ENCODE measurements around the gene NDUFV3. TPM values are rescaled to one million over a fixed set of nuclear protein-coding genes. Genes with fewer than 3 reads are reported as not detected.
"Not testable (repeated sequence)": the region's sequence is repeated elsewhere in the genome, so short reads cannot be mapped to it uniquely, and the experiment has no call there.

NDUFV3 gene
- 10 to 100 TPM in 1 of 3 donors, 1 to 10 TPM in 2; 7.1 to 22.1 (median 9.5) TPM for polyA plus RNA-seq

DNA sequence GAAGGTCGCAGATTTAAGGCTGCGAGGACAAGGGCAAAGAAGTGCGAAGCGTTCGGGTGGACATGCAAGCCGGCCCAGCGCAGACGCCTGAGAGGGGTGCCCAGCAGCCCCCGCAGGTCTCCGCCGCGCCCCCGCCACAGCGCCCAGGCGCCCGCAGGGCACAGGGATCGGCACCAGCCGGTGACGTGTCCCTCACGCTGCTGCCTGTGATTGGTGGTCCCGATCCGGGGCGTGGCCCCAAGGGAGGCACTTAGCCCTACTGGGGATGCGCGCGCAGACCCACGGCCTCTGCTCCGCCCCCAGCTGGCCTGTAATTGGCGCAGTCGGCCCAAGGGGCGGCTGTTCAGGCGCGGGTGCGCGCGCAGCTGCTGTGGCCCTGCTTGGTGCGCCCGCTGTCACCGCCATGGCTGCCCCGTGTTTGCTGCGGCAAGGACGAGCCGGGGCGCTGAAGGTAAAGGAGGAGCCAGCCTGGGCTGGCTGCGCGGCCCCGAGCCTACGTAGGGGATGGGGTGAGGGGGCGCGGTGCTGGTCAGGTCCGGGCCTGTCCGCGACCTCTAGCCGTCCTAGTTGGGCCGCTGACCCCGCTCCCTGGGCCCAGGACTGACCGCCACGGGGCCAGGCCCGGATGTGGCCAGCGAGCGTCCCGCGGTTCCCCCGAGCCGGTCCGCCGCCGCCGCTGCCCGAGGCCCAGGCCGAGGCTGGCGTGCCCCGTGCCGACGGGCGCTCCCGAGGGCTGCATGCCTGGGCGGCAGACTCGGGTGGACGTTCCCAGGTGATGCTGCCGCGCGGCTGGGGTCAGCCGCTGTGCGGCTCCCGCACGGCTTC is at the start of gene NDUFV3:
TSS of gene NDUFV3 (plus strand) at position 379 of the 825 bp plus-strand sequence. CDS start at position 404, 25 bp downstream.
- peak within 1 kb of the TSS; percentile 85 to 94 (median 89) for H3K4me3 Mint-ChIP-seq
- H3K27me3 Mint-ChIP-seq (ENCODE audit: low read depth in 3 of 3), result peaks cover 4 to 8% (median 7%) of the 10 kb centered on the region in 3 donors
- peaks cover 12 to 18% of the 10 kb centered on the region in 2 donors for H3K4me1 Mint-ChIP-seq
- peak; percentile 98 to 99 (median 99) for DNase-seq
- H3K27ac Mint-ChIP-seq, result peak within 1 kb of the TSS; percentile 90 to 99 (median 96)
- no peaks in the 10 kb centered on the region for H3K9me3 Mint-ChIP-seq
- H3K36me3 Mint-ChIP-seq, result peaks cover 0 to 4% (median 2%) of the 10 kb centered on the region in 3 donors

DNA sequence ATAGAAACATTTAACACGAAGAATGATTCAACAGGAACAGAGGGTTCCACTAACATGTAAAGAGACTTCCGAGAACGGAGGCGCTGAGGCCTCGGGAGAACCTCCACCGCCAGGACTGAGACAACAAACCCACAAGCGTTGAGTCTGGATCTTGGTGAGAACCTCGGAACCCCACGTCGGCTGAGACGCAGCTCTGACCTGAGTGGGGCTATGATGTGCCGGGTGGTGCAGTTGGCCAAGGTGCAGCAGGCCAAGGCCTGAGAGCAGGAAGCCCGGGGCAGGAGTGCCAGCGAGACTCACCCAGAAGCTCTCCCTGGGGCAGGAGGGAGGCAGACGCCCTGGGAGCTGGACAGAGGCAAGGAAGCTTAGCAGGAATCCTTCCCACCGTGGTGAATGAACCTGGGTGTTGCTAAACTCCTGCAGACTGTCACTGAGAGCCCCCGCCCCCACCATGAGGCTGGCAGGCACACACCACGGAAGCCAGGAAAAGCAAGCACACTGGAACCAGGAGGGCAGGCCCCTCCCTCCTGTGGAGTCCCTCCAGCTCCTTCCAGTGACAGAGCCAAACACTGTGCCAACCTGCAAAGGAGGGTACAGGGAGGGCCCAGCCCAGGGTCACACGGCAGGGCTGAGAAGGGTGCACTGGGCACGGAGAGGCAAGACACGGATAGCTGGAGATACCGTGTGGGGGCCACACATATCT is 48.5 kb upstream of the NDUFV3 start:
- no peak overlapping the region for H3K4me3 Mint-ChIP-seq
- DNase-seq, result no peak
- H3K9me3 Mint-ChIP-seq, result no peaks in the 10 kb centered on the region
- H3K4me1 Mint-ChIP-seq, result peaks cover 2 to 4% of the 10 kb centered on the region in 2 donors
- peaks cover 23 to 28% (median 28%) of the 10 kb centered on the region in 3 donors for H3K36me3 Mint-ChIP-seq
- peaks cover 0 to 3% (median 2%) of the 10 kb centered on the region in 3 donors for H3K27me3 Mint-ChIP-seq (ENCODE audit: low read depth in 3 of 3)
- no peak overlapping the region for H3K27ac Mint-ChIP-seq

DNA sequence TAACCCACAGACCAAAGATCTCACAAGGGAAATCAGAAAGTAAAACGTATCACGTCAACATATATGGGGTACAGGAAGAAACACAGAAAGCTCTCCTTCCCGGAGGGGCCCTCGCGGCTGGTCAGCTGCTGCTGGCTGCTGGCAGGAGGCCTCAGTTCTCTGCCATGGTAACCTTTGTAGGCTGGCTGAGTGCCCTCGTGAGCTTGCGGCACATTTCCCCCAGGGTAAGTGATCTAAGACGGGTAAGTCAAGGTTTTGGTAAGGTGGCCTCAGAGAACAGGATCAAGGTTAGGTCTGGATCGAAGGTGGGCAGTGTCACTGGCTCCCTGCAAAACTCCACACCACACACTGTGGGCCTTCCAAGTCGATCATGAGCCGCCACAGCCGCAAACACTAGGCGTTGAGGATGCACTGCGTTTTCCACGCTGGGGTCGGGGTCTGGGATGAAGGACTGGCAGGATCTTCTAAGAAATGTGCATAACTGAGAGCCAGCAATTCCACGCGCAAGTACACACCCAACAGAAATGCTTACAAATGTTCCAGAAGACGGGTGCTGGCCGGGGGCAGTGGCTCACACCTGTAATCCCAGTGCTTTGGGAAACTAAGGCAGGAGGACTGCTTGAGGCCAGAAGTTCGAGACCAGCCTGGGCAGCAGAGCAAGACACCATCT is 47.7 kb upstream of the NDUFV3 start:
- DNase-seq, result no peak
- peaks cover 23 to 30% (median 28%) of the 10 kb centered on the region in 3 donors for H3K36me3 Mint-ChIP-seq
- H3K27me3 Mint-ChIP-seq (ENCODE audit: low read depth in 3 of 3), result peaks cover 0 to 3% (median 2%) of the 10 kb centered on the region in 3 donors

DNA sequence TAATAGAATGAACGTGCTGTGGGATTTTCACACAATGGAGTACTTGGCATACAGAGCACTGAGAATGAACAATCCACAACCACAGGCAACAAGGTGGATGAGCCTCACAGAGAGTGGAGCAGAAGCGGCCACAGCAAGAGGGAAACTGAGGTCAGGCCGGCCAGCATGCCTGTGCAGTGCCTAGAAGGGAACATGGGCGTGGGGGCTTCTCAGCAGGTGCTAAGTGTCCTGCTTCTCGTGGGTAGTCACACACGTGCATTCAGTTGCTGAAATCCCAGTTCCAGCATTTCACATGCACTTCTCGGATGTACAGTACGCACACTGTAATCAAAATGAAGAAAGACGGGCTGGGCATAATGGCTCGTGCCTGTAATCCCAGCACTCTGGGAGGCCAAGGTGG is 46.9 kb upstream of the NDUFV3 start:
- H3K4me3 Mint-ChIP-seq, result no peak overlapping the region
- H3K27ac Mint-ChIP-seq, result no peak overlapping the region

More for the DNA sequence above, 47.7 kb upstream of the NDUFV3 start:
- Mint-ChIP-seq H3K27ac (no peak overlapping the region), H3K9me3 (no peaks in the 10 kb centered on the region), H3K4me1 (peaks cover 2 to 4% of the 10 kb centered on the region in 2 donors), H3K4me3 (no peak overlapping the region)

DNA sequence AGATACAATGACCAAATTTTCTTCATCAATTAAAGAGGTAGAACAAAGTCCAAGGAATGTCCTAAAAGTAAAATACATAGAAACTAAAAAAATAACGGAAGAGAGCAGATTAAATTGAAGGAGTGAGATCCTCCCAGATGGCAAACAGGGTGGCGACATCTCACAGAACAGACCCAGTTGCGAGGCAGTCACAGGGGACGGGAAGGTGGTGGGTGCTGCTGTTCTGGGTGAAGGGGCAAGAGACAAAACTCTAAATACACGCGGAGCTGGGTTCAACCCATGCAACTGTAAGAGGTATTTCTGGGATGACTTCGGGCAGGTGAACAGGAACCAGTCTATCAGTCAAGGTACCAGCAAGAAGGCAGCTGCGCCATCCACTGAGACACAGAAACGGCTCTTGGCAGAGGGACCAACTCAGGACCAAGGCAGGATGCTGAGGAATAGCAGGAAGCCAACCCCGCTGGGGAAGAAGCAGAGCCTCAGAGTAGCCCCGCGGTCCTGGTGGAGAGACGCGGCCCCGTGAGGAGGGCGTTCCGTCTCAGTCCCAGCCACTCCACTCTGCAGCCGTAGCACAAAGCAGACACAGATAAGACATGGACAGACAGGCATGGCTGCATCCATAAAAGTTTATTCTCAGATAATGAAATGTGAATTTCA is 45.9 kb upstream of the NDUFV3 start:
- no peak overlapping the region for H3K27ac Mint-ChIP-seq
- H3K4me3 Mint-ChIP-seq, result no peak overlapping the region
- H3K9me3 Mint-ChIP-seq, result no peaks in the 10 kb centered on the region
- H3K4me1 Mint-ChIP-seq, result peaks cover 4% of the 10 kb centered on the region in 2 donors
- peaks cover 0 to 3% (median 2%) of the 10 kb centered on the region in 3 donors for H3K27me3 Mint-ChIP-seq (ENCODE audit: low read depth in 3 of 3)
- peaks cover 23 to 31% (median 30%) of the 10 kb centered on the region in 3 donors for H3K36me3 Mint-ChIP-seq
- DNase-seq, result no peak

More for the DNA sequence above, 46.9 kb upstream of the NDUFV3 start:
- Mint-ChIP-seq H3K4me1 (peaks cover 4% of the 10 kb centered on the region in 2 donors), H3K36me3 (peaks cover 23 to 30% (median 28%) of the 10 kb centered on the region in 3 donors), H3K27me3 (ENCODE audit: low read depth in 3 of 3) (peaks cover 0 to 3% (median 2%) of the 10 kb centered on the region in 3 donors), H3K9me3 (no peaks in the 10 kb centered on the region)
- DNase-seq, result no peak

DNA sequence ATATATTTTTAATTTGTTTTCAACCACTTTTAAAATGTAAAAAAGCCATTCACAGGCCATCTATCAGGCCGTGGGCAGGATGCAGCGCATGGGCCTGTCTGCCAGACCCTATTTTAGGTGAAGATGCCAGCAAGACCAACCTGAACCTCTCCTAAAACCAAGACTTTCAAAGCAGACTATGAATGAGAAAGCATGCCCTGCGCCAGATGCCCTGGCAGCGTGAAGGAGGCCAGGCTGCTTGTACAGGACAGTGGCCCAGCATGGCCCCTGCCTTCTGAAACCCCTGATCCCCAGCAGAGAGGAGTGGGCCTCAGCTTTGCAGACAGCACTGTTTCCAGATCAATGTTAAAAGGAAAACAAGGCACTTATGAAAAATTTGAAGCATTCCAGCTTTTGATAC is 45.4 kb upstream of the NDUFV3 start:
- Mint-ChIP-seq H3K9me3 (no peaks in the 10 kb centered on the region), H3K4me3 (no peak overlapping the region), H3K27ac (no peak overlapping the region), H3K36me3 (peaks cover 23 to 31% (median 30%) of the 10 kb centered on the region in 3 donors), H3K4me1 (peaks cover 4% of the 10 kb centered on the region in 2 donors), H3K27me3 (ENCODE audit: low read depth in 3 of 3) (peaks cover 0 to 3% (median 2%) of the 10 kb centered on the region in 3 donors)
- DNase-seq, result no peak

DNA sequence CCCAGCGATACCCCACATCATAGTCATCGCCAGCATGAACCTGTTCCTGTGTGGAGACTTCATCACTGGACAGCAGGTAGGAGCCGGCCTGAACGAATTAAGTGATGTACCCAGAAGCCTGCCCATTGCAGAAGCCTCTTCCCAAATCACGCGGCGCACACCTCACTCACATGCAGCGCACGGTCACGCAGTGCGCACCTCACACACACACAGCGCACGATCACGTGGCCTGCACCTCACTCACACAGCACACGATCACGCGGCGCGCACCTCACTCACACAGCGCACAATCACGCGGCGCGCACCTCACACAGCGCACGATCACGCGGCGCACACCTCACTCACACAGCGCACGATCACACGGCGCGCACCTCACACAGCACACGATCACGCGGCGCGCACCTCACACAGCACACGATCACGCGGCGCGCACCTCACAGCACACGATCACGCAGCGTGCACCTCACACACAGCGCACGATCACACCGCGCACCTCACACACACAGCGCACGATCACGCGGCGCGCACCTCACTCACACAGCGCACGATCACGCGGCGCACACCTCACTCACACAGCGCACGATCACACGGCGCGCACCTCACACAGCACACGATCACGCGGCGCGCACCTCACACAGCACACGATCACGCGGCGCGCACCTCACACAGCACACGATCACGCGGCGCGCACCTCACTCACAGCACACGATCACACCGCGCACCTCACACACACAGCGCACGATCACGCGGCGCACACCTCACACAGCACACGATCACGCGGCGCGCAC is 44.8 kb upstream of the NDUFV3 start:
- Mint-ChIP-seq H3K36me3 (peaks cover 18 to 31% (median 26%) of the 10 kb centered on the region in 3 donors), H3K27ac (peak overlapping the region in 1 of 6 donors; percentile 19)
- not testable (repeated sequence) for H3K4me3 Mint-ChIP-seq; H3K27me3 Mint-ChIP-seq (ENCODE audit: low read depth in 3 of 3); H3K4me1 Mint-ChIP-seq; DNase-seq; H3K9me3 Mint-ChIP-seq

DNA sequence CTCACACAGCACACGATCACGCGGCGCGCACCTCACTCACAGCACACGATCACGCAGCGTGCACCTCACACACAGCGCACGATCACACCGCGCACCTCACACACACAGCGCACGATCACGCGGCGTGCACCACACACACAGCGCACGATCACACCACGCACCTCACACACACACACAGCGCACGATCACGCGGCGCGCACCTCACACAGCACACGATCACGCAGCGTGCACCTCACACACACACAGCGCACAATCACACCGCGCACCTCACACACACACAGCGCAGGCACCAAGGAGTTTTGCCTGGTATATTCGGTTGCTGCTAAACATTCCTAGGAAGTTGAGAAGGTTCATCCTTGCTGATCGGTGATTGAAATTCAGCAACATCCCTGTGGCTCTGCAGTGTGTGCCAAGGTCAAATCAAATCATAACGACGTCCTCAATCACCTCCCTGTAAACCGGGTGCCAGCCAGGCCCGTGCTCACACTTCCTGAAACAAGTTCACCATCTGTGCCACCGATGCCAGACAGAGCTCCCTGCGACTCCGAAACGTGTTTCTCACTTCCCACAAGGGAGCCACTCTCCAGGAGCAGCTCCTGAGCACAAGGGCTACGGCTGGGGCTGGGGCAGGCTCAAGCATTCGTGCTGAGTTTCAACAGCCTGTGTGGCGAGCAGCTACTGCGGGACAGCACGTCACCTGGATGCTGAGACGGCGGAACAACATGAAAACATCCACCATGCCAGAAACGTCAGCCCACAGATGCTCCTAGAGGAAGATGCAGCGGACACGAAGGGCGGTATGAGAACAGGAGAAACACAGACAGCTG is 44.0 kb upstream of the NDUFV3 start:
- no peak for DNase-seq

DNA sequence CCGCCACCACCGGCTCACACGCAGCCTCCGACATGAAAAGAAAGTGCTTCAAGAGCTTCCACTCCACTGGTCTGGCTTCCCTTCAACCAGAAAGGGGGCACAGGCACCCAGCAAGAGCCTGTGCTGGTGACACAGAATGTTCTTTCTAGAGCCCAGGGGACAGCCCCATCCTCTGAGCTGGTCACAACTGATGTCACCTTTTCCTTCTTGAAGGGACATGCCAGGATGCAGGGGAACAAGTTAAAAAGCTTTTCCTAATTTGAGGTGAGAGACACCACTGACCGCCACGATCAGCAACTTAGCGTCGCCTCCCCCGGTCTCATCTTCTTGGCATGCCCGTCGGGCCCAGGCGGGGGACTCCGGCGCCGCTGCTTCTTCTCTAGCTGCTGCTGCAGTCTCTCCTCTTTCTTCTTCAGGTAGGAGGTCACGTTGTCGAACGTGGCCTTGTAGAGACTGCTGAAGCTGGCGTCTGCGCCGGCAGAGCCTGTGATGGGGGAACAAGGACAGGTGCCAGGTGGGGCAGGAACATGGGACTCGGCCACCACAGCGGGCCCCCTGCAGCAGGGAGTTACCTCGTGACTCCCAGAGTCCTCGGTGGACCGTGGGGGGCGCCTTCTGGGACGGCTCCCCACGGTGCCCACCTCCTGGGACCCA is 43.2 kb upstream of the NDUFV3 start:
- H3K27ac Mint-ChIP-seq, result peak overlapping the region in 1 of 6 donors; percentile 14
- peaks cover 13 to 31% (median 20%) of the 10 kb centered on the region in 3 donors for H3K36me3 Mint-ChIP-seq
- H3K4me1 Mint-ChIP-seq, result peaks cover 0 to 4% of the 10 kb centered on the region in 2 donors
- H3K27me3 Mint-ChIP-seq (ENCODE audit: low read depth in 3 of 3), result peaks cover 0 to 3% (median 2%) of the 10 kb centered on the region in 3 donors
- H3K9me3 Mint-ChIP-seq, result no peaks in the 10 kb centered on the region
- no peak overlapping the region for H3K4me3 Mint-ChIP-seq
- no peak for DNase-seq

More for the DNA sequence above, 44.0 kb upstream of the NDUFV3 start:
- H3K27ac Mint-ChIP-seq, result peak overlapping the region in 2 of 6 donors; percentile 1 to 14
- H3K4me3 Mint-ChIP-seq, result no peak overlapping the region
- H3K36me3 Mint-ChIP-seq, result peaks cover 15 to 31% (median 22%) of the 10 kb centered on the region in 3 donors
- peaks cover 0 to 4% of the 10 kb centered on the region in 2 donors for H3K4me1 Mint-ChIP-seq
- H3K9me3 Mint-ChIP-seq, result no peaks in the 10 kb centered on the region
- peaks cover 0 to 3% (median 2%) of the 10 kb centered on the region in 3 donors for H3K27me3 Mint-ChIP-seq (ENCODE audit: low read depth in 3 of 3)

DNA sequence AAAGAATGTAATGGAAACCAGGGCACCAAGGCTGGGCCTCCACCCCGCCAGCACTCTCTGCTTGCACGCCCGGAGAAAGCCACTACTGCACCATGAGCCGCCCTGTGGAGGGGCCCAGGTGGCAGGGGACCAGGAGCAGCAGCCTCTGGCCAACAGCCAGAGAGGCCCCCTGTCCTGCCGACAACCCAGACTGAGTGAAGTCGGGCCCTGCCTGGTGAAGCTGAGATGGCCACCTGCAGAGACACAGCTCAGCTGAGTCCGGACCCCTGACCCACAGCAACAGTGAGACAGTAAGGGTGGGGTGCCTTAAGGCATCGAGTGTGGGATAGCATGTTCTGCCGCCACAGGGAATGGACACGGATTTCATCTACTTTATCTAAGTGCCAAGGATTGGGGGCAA is 42.6 kb upstream of the NDUFV3 start:
- no peak overlapping the region for H3K4me3 Mint-ChIP-seq
- peak overlapping the region in 2 of 6 donors; percentile 22 to 48 for H3K27ac Mint-ChIP-seq
- H3K36me3 Mint-ChIP-seq, result peaks cover 7 to 26% (median 20%) of the 10 kb centered on the region in 3 donors
- H3K27me3 Mint-ChIP-seq (ENCODE audit: low read depth in 3 of 3), result peaks cover 0 to 3% (median under 1%) of the 10 kb centered on the region in 3 donors
- H3K9me3 Mint-ChIP-seq, result no peaks in the 10 kb centered on the region
- DNase-seq, result no peak
- H3K4me1 Mint-ChIP-seq, result peaks cover 0 to 4% of the 10 kb centered on the region in 2 donors

DNA sequence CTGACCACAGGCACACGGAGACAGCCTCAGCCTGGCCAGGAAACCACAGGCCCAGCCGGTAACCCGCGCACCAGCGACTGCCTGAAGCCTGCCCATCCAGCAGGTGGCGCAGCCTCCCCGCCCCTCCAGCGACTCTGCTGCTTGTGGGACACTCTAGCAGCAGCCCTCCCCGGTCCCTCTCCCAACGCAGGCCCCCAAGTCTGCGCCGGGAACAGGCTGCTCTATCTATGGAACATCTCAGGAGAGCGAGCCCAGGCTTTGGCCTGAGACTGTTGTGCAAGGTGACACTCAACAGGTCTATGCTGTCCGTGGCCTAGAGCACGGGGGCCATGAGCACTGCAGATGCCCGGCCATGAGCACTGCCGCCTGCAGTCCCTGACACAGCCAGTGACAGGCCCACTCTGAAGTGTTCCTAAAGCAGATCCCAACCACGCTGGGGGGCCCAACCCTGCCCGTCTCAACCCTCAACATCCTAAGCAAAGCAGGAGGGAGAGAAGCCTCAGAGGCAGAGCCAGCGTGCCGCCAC is 42.2 kb upstream of the NDUFV3 start:
- Mint-ChIP-seq H3K27me3 (ENCODE audit: low read depth in 3 of 3) (peaks cover 0 to 3% (median 0%) of the 10 kb centered on the region in 3 donors), H3K36me3 (peaks cover 10 to 28% (median 20%) of the 10 kb centered on the region in 3 donors)
- DNase-seq, result peak in 2 of 3 donors; percentile 24 to 33

More for the DNA sequence above, 42.2 kb upstream of the NDUFV3 start:
- Mint-ChIP-seq H3K27ac (peak overlapping the region in 2 of 6 donors; percentile 22 to 48), H3K9me3 (no peaks in the 10 kb centered on the region), H3K4me3 (no peak overlapping the region), H3K4me1 (peaks cover 0 to 4% of the 10 kb centered on the region in 2 donors)

Measured in immature natural killer cell (primary cell).